Measurements from ENCODE around the gene SLC38A9.
"Not testable (repeated sequence)": the region's sequence is repeated elsewhere in the genome, so short reads cannot be mapped to it uniquely, and the experiment has no call there.

SLC38A9 gene

GRCh38 chr5:55708732-55709131 is 3.4 kb downstream of the SLC38A9 start:
- DNase-seq (ENCODE audit: low read depth, low spot score): no peak
- Histone ChIP-seq H3K9me3 (ENCODE audit: insufficient read depth, low read length) (no peaks in the 10 kb centered on the region), H3K4me1 (ENCODE audit: insufficient read depth, insufficient read length) (no peaks in the 10 kb centered on the region), H3K36me3 (ENCODE audit: insufficient read depth, insufficient read length, low read length) (peaks cover 18% of the 10 kb centered on the region), H3K9ac (ENCODE audit: insufficient read length, low read depth) (no peak overlapping the region), H3K27me3 (ENCODE audit: insufficient read depth, insufficient read length) (no peaks in the 10 kb centered on the region), H3K4me3 (ENCODE audit: insufficient read length, low read depth) (no peak overlapping the region)
- TF ChIP-seq ZNF274 (IDR thresholded peaks at IDR 0.05; ENCODE audit: low read depth, low read length) (no peak), SUZ12 (IDR thresholded peaks at IDR 0.05; ENCODE audit: extremely low read depth, insufficient read depth, insufficient read length) (no peak), YY1 (IDR thresholded peaks at IDR 0.05; ENCODE audit: insufficient read depth, insufficient read length) (no peak)

- H3K4me3 ChIP-seq (ENCODE audit: insufficient read length, low read depth): no peak overlapping the region
- H3K9me3 ChIP-seq (ENCODE audit: insufficient read depth, low read length): no peaks in the 10 kb centered on the region
- no peak for DNase-seq (ENCODE audit: low read depth, low spot score)
- TF ChIP-seq SUZ12 (IDR thresholded peaks at IDR 0.05; ENCODE audit: extremely low read depth, insufficient read depth, insufficient read length) (no peak), ZNF274 (IDR thresholded peaks at IDR 0.05; ENCODE audit: low read depth, low read length) (no peak), YY1 (IDR thresholded peaks at IDR 0.05; ENCODE audit: insufficient read depth, insufficient read length) (no peak)
- H3K9ac ChIP-seq (ENCODE audit: insufficient read length, low read depth): no peak overlapping the region
- peaks cover 18% of the 10 kb centered on the region for H3K36me3 ChIP-seq (ENCODE audit: insufficient read depth, insufficient read length, low read length)
- H3K27me3 ChIP-seq (ENCODE audit: insufficient read depth, insufficient read length): no peaks in the 10 kb centered on the region
- no peaks in the 10 kb centered on the region for H3K4me1 ChIP-seq (ENCODE audit: insufficient read depth, insufficient read length)
Measured at GRCh38 chr5:55706230-55706629, 5.9 kb downstream of the SLC38A9 start.

- no peaks in the 10 kb centered on the region for H3K27me3 ChIP-seq (ENCODE audit: insufficient read depth, insufficient read length)
- no peak for DNase-seq (ENCODE audit: low read depth, low spot score)
- H3K36me3 ChIP-seq (ENCODE audit: insufficient read depth, insufficient read length, low read length): peaks cover 2% of the 10 kb centered on the region
- H3K4me1 ChIP-seq (ENCODE audit: insufficient read depth, insufficient read length): no peaks in the 10 kb centered on the region
- TF ChIP-seq YY1 (IDR thresholded peaks at IDR 0.05; ENCODE audit: insufficient read depth, insufficient read length): no peak
- TF ChIP-seq SUZ12 (IDR thresholded peaks at IDR 0.05; ENCODE audit: extremely low read depth, insufficient read depth, insufficient read length): no peak
- TF ChIP-seq ZNF274 (IDR thresholded peaks at IDR 0.05; ENCODE audit: low read depth, low read length): no peak
- peaks cover 2% of the 10 kb centered on the region for H3K9me3 ChIP-seq (ENCODE audit: insufficient read depth, low read length)
- no peak overlapping the region for H3K9ac ChIP-seq (ENCODE audit: insufficient read length, low read depth)
- H3K4me3 ChIP-seq (ENCODE audit: insufficient read length, low read depth): no peak overlapping the region
Measured at GRCh38 chr5:55702598-55703345, 9.4 kb downstream of the SLC38A9 start.

DNA sequence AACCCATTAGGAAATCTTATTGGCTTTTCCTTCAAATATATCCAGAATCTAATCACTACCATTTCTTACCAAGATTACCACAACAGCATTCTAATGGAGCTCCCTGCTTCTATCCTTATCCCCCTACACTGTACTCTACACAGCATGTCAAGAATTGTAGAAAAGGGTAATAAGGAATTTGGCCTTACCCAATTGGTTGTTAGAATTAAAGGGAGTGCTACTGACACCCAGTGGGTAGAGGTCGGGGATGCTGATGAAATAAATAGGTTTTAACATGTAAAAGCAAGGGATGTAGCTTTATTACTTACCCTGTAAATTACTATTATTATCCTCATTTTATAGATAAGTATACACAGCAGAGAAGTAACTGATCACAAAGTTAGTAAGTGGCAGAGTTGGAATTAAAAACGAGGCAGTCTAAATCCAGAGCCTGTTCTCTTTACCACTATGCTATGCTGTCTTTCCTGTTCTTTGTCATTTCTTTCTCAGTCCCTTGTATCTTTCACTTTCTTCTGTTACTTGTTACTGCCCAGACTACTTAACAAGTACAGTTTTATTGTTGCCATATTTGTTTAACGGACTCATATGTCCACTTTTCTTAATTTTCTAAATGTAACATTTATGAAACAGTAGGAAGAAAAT is 10.5 kb downstream of the SLC38A9 start:
- peaks cover 11% of the 10 kb centered on the region for H3K9me3 ChIP-seq (ENCODE audit: insufficient read depth, low read length)
- TF ChIP-seq YY1 (IDR thresholded peaks at IDR 0.05; ENCODE audit: insufficient read depth, insufficient read length): no peak
- TF ChIP-seq SUZ12 (IDR thresholded peaks at IDR 0.05; ENCODE audit: extremely low read depth, insufficient read depth, insufficient read length): no peak
- DNase-seq (ENCODE audit: low read depth, low spot score): no peak
- no peaks in the 10 kb centered on the region for H3K27me3 ChIP-seq (ENCODE audit: insufficient read depth, insufficient read length)
- H3K4me1 ChIP-seq (ENCODE audit: insufficient read depth, insufficient read length): no peaks in the 10 kb centered on the region
- H3K4me3 ChIP-seq (ENCODE audit: insufficient read length, low read depth): no peak overlapping the region
- no peak overlapping the region for H3K9ac ChIP-seq (ENCODE audit: insufficient read length, low read depth)
- peaks cover 5% of the 10 kb centered on the region for H3K36me3 ChIP-seq (ENCODE audit: insufficient read depth, insufficient read length, low read length)

GRCh38 chr5:55700745-55701144 is 11.4 kb downstream of the SLC38A9 start:
- no peaks in the 10 kb centered on the region for H3K4me1 ChIP-seq (ENCODE audit: insufficient read depth, insufficient read length)
- no peak overlapping the region for H3K9ac ChIP-seq (ENCODE audit: insufficient read length, low read depth)
- no peak overlapping the region for H3K4me3 ChIP-seq (ENCODE audit: insufficient read length, low read depth)
- peaks cover 11% of the 10 kb centered on the region for H3K9me3 ChIP-seq (ENCODE audit: insufficient read depth, low read length)
- H3K36me3 ChIP-seq (ENCODE audit: insufficient read depth, insufficient read length, low read length): peaks cover 5% of the 10 kb centered on the region
- no peak for TF ChIP-seq ZNF274 (IDR thresholded peaks at IDR 0.05; ENCODE audit: low read depth, low read length)
- TF ChIP-seq SUZ12 (IDR thresholded peaks at IDR 0.05; ENCODE audit: extremely low read depth, insufficient read depth, insufficient read length): no peak
- TF ChIP-seq YY1 (IDR thresholded peaks at IDR 0.05; ENCODE audit: insufficient read depth, insufficient read length): no peak
- H3K27me3 ChIP-seq (ENCODE audit: insufficient read depth, insufficient read length): no peaks in the 10 kb centered on the region
- no peak for DNase-seq (ENCODE audit: low read depth, low spot score)

- TF ChIP-seq YY1 (IDR thresholded peaks at IDR 0.05; ENCODE audit: insufficient read depth, insufficient read length) (no peak), ZNF274 (IDR thresholded peaks at IDR 0.05; ENCODE audit: low read depth, low read length) (no peak), SUZ12 (IDR thresholded peaks at IDR 0.05; ENCODE audit: extremely low read depth, insufficient read depth, insufficient read length) (no peak)
- H3K4me1 ChIP-seq (ENCODE audit: insufficient read depth, insufficient read length): no peaks in the 10 kb centered on the region
- no peak for DNase-seq (ENCODE audit: low read depth, low spot score)
- H3K9me3 ChIP-seq (ENCODE audit: insufficient read depth, low read length): peaks cover 11% of the 10 kb centered on the region
- no peaks in the 10 kb centered on the region for H3K27me3 ChIP-seq (ENCODE audit: insufficient read depth, insufficient read length)
- H3K9ac ChIP-seq (ENCODE audit: insufficient read length, low read depth): no peak overlapping the region
- peaks cover 5% of the 10 kb centered on the region for H3K36me3 ChIP-seq (ENCODE audit: insufficient read depth, insufficient read length, low read length)
- no peak overlapping the region for H3K4me3 ChIP-seq (ENCODE audit: insufficient read length, low read depth)
Measured at GRCh38 chr5:55699041-55699688, 13.0 kb downstream of the SLC38A9 start.

GRCh38 chr5:55696704-55697103 is 15.4 kb downstream of the SLC38A9 start:
- H3K4me3 ChIP-seq (ENCODE audit: insufficient read length, low read depth); H3K9ac ChIP-seq (ENCODE audit: insufficient read length, low read depth); H3K4me1 ChIP-seq (ENCODE audit: insufficient read depth, insufficient read length): not testable (repeated sequence)

More at GRCh38 chr5:55696704-55697103, 15.4 kb downstream of the SLC38A9 start:
- peaks cover 11% of the 10 kb centered on the region for H3K9me3 ChIP-seq (ENCODE audit: insufficient read depth, low read length)
- not testable (repeated sequence) for H3K36me3 ChIP-seq (ENCODE audit: insufficient read depth, insufficient read length, low read length); H3K27me3 ChIP-seq (ENCODE audit: insufficient read depth, insufficient read length); DNase-seq (ENCODE audit: low read depth, low spot score)

Data from NT2/D1 (cell line).